ENCODE measurements around the gene GPC6.
"Not testable (repeated sequence)": the region's sequence is repeated elsewhere in the genome, so short reads cannot be mapped to it uniquely, and the experiment has no call there.

The GPC6 gene

DNA sequence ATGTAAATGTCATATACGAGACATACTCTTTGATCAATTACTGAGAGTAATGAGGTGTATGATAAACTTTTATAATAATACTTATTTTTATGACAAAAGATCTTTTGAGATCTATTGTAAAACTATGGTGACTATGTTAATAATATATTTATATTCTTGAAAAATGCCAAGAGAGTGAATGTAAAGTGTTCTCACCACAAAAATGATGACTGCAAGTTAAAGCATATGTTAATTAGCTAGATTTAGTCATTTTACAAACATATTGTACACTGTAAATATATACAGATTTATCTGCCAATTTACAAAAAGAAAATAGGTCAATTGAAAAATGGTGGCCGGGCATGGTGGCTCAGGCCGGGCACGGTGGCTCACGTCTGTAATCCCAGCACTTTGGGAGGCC is 81.0 kb downstream of the GPC6 start:
- no peak for TF ChIP-seq POLR2A (IDR thresholded peaks at IDR 0.05; ENCODE audit: extremely low read depth, insufficient read length)
- TF ChIP-seq MYC (IDR thresholded peaks at IDR 0.05; ENCODE audit: low read depth, low read length): no peak
- TF ChIP-seq CTCF (IDR thresholded peaks at IDR 0.05; ENCODE audit: low read depth, low read length): no peak
- TF ChIP-seq MAX (IDR thresholded peaks at IDR 0.05; ENCODE audit: low read depth, low read length): no peak
- H3K4me3 ChIP-seq (ENCODE audit: low read depth, low read length): no peak overlapping the region
- no peak for DNase-seq (ENCODE audit: low read depth)

DNA sequence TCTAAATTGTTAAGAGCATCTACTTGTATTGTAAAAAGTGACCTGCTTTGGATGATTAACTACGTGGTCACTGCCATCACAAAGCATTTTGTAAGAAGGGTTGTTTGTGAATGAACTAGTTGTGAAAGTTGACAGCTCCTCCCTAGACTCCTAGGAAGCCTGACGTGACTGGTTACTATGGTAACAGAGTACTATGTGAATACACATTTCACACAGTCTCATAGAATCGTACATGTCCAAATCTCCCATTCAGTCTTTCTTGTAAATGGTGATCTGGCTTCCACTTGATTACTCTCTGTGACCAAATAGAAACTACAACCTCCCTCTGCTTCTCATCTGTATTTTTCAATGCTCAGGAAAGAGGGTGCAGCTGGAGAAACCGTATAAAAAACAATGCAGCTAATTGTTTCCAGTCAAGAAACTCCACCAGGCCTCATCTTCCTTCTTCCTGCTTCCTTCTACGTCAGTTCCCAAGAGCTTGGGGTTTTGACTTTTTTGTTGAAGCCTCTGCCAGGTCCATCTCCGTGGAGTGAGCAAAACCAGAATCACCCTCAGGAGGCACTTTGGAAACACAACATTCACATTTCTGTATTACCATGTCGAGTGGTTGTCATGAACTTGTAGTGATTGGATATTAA is 83.4 kb downstream of the GPC6 start:
- no peak for DNase-seq (ENCODE audit: low read depth)
- TF ChIP-seq MAX (IDR thresholded peaks at IDR 0.05; ENCODE audit: low read depth, low read length) (no peak), POLR2A (IDR thresholded peaks at IDR 0.05; ENCODE audit: extremely low read depth, insufficient read length) (no peak), MYC (IDR thresholded peaks at IDR 0.05; ENCODE audit: low read depth, low read length) (no peak), CTCF (IDR thresholded peaks at IDR 0.05; ENCODE audit: low read depth, low read length) (no peak)
- H3K4me3 ChIP-seq (ENCODE audit: low read depth, low read length): no peak overlapping the region

- no peak overlapping the region for H3K4me3 ChIP-seq (ENCODE audit: low read depth, low read length)
- TF ChIP-seq MYC (IDR thresholded peaks at IDR 0.05; ENCODE audit: low read depth, low read length) (no peak), CTCF (IDR thresholded peaks at IDR 0.05; ENCODE audit: low read depth, low read length) (no peak), MAX (IDR thresholded peaks at IDR 0.05; ENCODE audit: low read depth, low read length) (no peak), POLR2A (IDR thresholded peaks at IDR 0.05; ENCODE audit: extremely low read depth, insufficient read length) (no peak)
- DNase-seq (ENCODE audit: low read depth): no peak
Observed at GRCh38 chr13:93316841-93317240, 90.2 kb downstream of the GPC6 start.

GRCh38 chr13:93318534-93319254 is 92.1 kb downstream of the GPC6 start:
- DNase-seq (ENCODE audit: low read depth): peak; percentile 65
- H3K4me3 ChIP-seq (ENCODE audit: low read depth, low read length): no peak overlapping the region
- TF ChIP-seq CTCF (IDR thresholded peaks at IDR 0.05; ENCODE audit: low read depth, low read length) (no peak), POLR2A (IDR thresholded peaks at IDR 0.05; ENCODE audit: extremely low read depth, insufficient read length) (no peak), MYC (IDR thresholded peaks at IDR 0.05; ENCODE audit: low read depth, low read length) (no peak), MAX (IDR thresholded peaks at IDR 0.05; ENCODE audit: low read depth, low read length) (no peak)

DNA sequence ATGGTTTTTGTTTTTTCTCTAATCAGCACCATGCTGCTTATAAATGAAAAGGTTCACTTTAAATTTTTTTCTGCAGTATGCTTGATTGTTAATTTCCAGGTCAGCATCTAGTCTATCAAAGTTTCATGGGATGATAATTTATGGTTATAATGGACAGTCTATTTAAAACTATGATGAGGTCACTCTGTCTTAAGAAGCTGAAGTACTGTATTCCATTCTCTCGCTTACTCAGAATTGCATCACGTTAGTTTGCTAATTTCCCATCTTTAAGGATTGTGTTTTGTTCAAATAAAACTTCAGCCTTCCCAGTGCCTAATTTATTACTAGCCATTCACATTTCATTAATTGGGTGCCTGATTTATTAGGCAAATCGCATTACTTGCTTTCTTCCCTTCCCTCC is 94.3 kb downstream of the GPC6 start:
- no peak for DNase-seq (ENCODE audit: low read depth)
- H3K4me3 ChIP-seq (ENCODE audit: low read depth, low read length): no peak overlapping the region
- no peak for TF ChIP-seq CTCF (IDR thresholded peaks at IDR 0.05; ENCODE audit: low read depth, low read length)
- no peak for TF ChIP-seq MYC (IDR thresholded peaks at IDR 0.05; ENCODE audit: low read depth, low read length)
- TF ChIP-seq POLR2A (IDR thresholded peaks at IDR 0.05; ENCODE audit: extremely low read depth, insufficient read length): no peak
- no peak for TF ChIP-seq MAX (IDR thresholded peaks at IDR 0.05; ENCODE audit: low read depth, low read length)

GRCh38 chr13:93323880-93324279 is 97.3 kb downstream of the GPC6 start:
- not testable (repeated sequence) for DNase-seq (ENCODE audit: low read depth)

More at GRCh38 chr13:93323880-93324279, 97.3 kb downstream of the GPC6 start:
- H3K4me3 ChIP-seq (ENCODE audit: low read depth, low read length): not testable (repeated sequence)

Data from NB4 (cell line).